ENCODE data around the gene PRKACA. TPM values are rescaled to one million over a fixed set of nuclear protein-coding genes. Genes with fewer than 3 reads are reported as not detected.

PRKACA gene
- total RNA-seq, 1 donor from 2014 or later, result 103 TPM

- H3K27ac Mint-ChIP-seq (ENCODE audit: unreplicated experiment), result peak overlapping the region; percentile 12
- peaks cover 27% of the 10 kb centered on the region for H3K4me1 Mint-ChIP-seq
- no peaks in the 10 kb centered on the region for H3K9me3 Mint-ChIP-seq
- peak; percentile 45 for TF ChIP-seq CTCF (conservative IDR thresholded peaks at IDR 0.05)
- peak; percentile 19 for DNase-seq (ENCODE audit: low read depth, low spot score)
- no peaks in the 10 kb centered on the region for H3K36me3 Mint-ChIP-seq (ENCODE audit: low read depth)
- peak overlapping the region; percentile 61 for H3K4me3 Mint-ChIP-seq
- no peaks in the 10 kb centered on the region for H3K27me3 Mint-ChIP-seq (ENCODE audit: low read depth)
Observed at GRCh38 chr19:14113762-14114414, 3.7 kb downstream of the PRKACA start.

GRCh38 chr19:14112809-14113385 is 4.7 kb downstream of the PRKACA start:
- Mint-ChIP-seq H3K27ac (ENCODE audit: unreplicated experiment) (peak overlapping the region; percentile 83), H3K4me3 (peak overlapping the region; percentile 57), H3K36me3 (ENCODE audit: low read depth) (peaks cover 2% of the 10 kb centered on the region), H3K4me1 (peaks cover 21% of the 10 kb centered on the region), H3K9me3 (no peaks in the 10 kb centered on the region), H3K27me3 (ENCODE audit: low read depth) (no peaks in the 10 kb centered on the region)
- no peak for TF ChIP-seq CTCF (conservative IDR thresholded peaks at IDR 0.05)
- DNase-seq (ENCODE audit: low read depth, low spot score), result no peak

- no peak for TF ChIP-seq CTCF (conservative IDR thresholded peaks at IDR 0.05)
- H3K4me3 Mint-ChIP-seq, result peak overlapping the region; percentile 57
- H3K27me3 Mint-ChIP-seq (ENCODE audit: low read depth), result no peaks in the 10 kb centered on the region
- H3K27ac Mint-ChIP-seq (ENCODE audit: unreplicated experiment), result peak overlapping the region; percentile 12
- peaks cover 2% of the 10 kb centered on the region for H3K36me3 Mint-ChIP-seq (ENCODE audit: low read depth)
- DNase-seq (ENCODE audit: low read depth, low spot score), result no peak
- peaks cover 21% of the 10 kb centered on the region for H3K4me1 Mint-ChIP-seq
- H3K9me3 Mint-ChIP-seq, result no peaks in the 10 kb centered on the region
Observed at GRCh38 chr19:14112051-14112808, 5.3 kb downstream of the PRKACA start.

GRCh38 chr19:14111486-14111885 is 6.1 kb downstream of the PRKACA start:
- Mint-ChIP-seq H3K4me1 (peaks cover 16% of the 10 kb centered on the region), H3K27me3 (ENCODE audit: low read depth) (no peaks in the 10 kb centered on the region), H3K27ac (ENCODE audit: unreplicated experiment) (no peak overlapping the region), H3K36me3 (ENCODE audit: low read depth) (peaks cover 2% of the 10 kb centered on the region), H3K4me3 (peak overlapping the region; percentile 38), H3K9me3 (no peaks in the 10 kb centered on the region)
- DNase-seq (ENCODE audit: low read depth, low spot score), result no peak
- no peak for TF ChIP-seq CTCF (conservative IDR thresholded peaks at IDR 0.05)

GRCh38 chr19:14110650-14111049 is 6.9 kb downstream of the PRKACA start:
- Mint-ChIP-seq H3K4me3 (peak overlapping the region; percentile 56), H3K36me3 (ENCODE audit: low read depth) (peaks cover 2% of the 10 kb centered on the region), H3K4me1 (peaks cover 10% of the 10 kb centered on the region), H3K27ac (ENCODE audit: unreplicated experiment) (peak overlapping the region; percentile 75), H3K9me3 (no peaks in the 10 kb centered on the region), H3K27me3 (ENCODE audit: low read depth) (no peaks in the 10 kb centered on the region)
- DNase-seq (ENCODE audit: low read depth, low spot score), result no peak
- no peak for TF ChIP-seq CTCF (conservative IDR thresholded peaks at IDR 0.05)
